IMR-90 (cell line): Measurements from ENCODE around the gene COL9A2. TPM values are rescaled to one million over a fixed set of nuclear protein-coding genes. Genes with fewer than 3 reads are reported as not detected.

Experiments used
- ATAC-seq: fragments of 200-7000 bp; cut with Tn5 transposase; 2 replicates; pipeline ENCODE4 v1.9.1; 2020; ENCODE audit warnings: low read depth, mild to moderate bottlenecking, moderate library complexity
- BruUV-seq: library from RNA; stranded (reverse); fragments of 400-500 nt; replicated peaks from 2 replicates; lab custom pipeline; 2021; lab: Mats Ljungman, UMichigan
- CTCF ChIA-PET: fragments of 300-600 bp; formaldehyde crosslinking; extraction: SDS; loops from one replicate; lab custom pipeline; 2021; ENCODE audit warnings: antibody characterized with exemption; lab: Yijun Ruan, JAX
- POLR2A ChIA-PET: fragments of 300-600 bp; sonication (Branson Sonifier 250); formaldehyde crosslinking; loops from one replicate; lab custom pipeline; 2022; ENCODE audit warnings: antibody characterized with exemption; ENCODE audit not compliant: unreplicated experiment; lab: Charles Lee
- DNase-seq: peaks from one replicate; pipeline ENCODE4 v3.0.0; 2013
- H2AFZ ChIP-seq: replicated peaks from 2 replicates; pipeline ENCODE3; 2013; ENCODE audit warnings: low read length, mild to moderate bottlenecking; ENCODE audit not compliant: poor library complexity
- H2AK5ac ChIP-seq: 2 replicates; pipeline ENCODE4 v1.6.1; 2013; ENCODE audit warnings: low read depth, low read length, inconsistent platforms
- H2AK9ac ChIP-seq: replicated peaks from 2 replicates; pipeline ENCODE3; 2013; ENCODE audit warnings: mild to moderate bottlenecking, low read depth, low read length, moderate library complexity; ENCODE audit not compliant: poor library complexity
- H2BK120ac ChIP-seq: 2 replicates; pipeline ENCODE4 v1.6.1; 2013; ENCODE audit warnings: low read depth, low read length, inconsistent platforms
- H2BK15ac ChIP-seq: 3 replicates; pipeline ENCODE4 v1.6.1; 2013; ENCODE audit warnings: low read depth, low read length, inconsistent platforms
- H2BK20ac ChIP-seq: 2 replicates; pipeline ENCODE4 v1.6.1; 2013; ENCODE audit warnings: low read depth, mild to moderate bottlenecking, inconsistent platforms, low read length, moderate library complexity
- H2BK5ac ChIP-seq: 2 replicates; pipeline ENCODE4 v1.6.1; 2013; ENCODE audit warnings: mild to moderate bottlenecking, low read depth, low read length, inconsistent platforms; ENCODE audit not compliant: poor library complexity, severe bottlenecking
- H3K14ac ChIP-seq: replicated peaks from 2 replicates; pipeline ENCODE4 v1.6.1; 2013; ENCODE audit warnings: low read depth, low read length, inconsistent platforms
- H3K18ac ChIP-seq: 2 replicates; pipeline ENCODE4 v1.6.1; 2013; ENCODE audit warnings: low read depth, low read length, control low read depth
- H3K23ac ChIP-seq: 2 replicates; pipeline ENCODE4 v1.6.1; 2013; ENCODE audit warnings: low read depth, low read length, inconsistent platforms
- H3K27ac ChIP-seq: 2 replicates; pipeline ENCODE4 v1.5.1; 2013; ENCODE audit warnings: mild to moderate bottlenecking, control low read depth, low read length; ENCODE audit not compliant: insufficient read depth
- H3K27me3 ChIP-seq: 2 replicates; pipeline ENCODE4 v1.6.1; 2013; ENCODE audit warnings: low read length; ENCODE audit not compliant: control insufficient read depth, insufficient read depth
- H3K36me3 ChIP-seq: 2 replicates; pipeline ENCODE4 v1.6.1; 2013; ENCODE audit warnings: low read length, mixed read lengths; ENCODE audit not compliant: control insufficient read depth, insufficient read depth
- H3K4ac ChIP-seq: 2 replicates; pipeline ENCODE4 v1.6.1; 2013; ENCODE audit warnings: low read depth, low read length, inconsistent platforms
- H3K4me1 ChIP-seq: 2 replicates; pipeline ENCODE4 v1.6.1; 2013; ENCODE audit warnings: low read length, mixed read lengths; ENCODE audit not compliant: control insufficient read depth, insufficient read depth
- H3K4me2 ChIP-seq: 2 replicates; pipeline ENCODE4 v1.6.1; 2013; ENCODE audit warnings: low read depth, mild to moderate bottlenecking, control low read depth, low read length, moderate library complexity
- H3K4me3 ChIP-seq: 2 replicates; pipeline ENCODE4 v1.5.1; 2013; ENCODE audit warnings: low read depth, mild to moderate bottlenecking, control low read depth, low read length, moderate library complexity; ENCODE audit not compliant: insufficient read depth
- H3K56ac ChIP-seq: 2 replicates; pipeline ENCODE4 v1.6.1; 2013; ENCODE audit warnings: low read length, inconsistent platforms; ENCODE audit not compliant: insufficient read depth; ENCODE audit errors: extremely low read depth
- H3K79me1 ChIP-seq, 2 experiments: 2 replicates each; pipeline ENCODE4 v1.6.1; 2013; ENCODE audit warnings: low read length in 2 of 2, inconsistent platforms in 1 of 2, low read depth in 1 of 2
- H3K9ac ChIP-seq: 2 replicates; pipeline ENCODE4 v1.6.1; 2013; ENCODE audit warnings: low read depth, low read length, control low read depth
- H3K9me1 ChIP-seq: 2 replicates; pipeline ENCODE4 v1.6.1; 2013; ENCODE audit warnings: low read length, inconsistent platforms; ENCODE audit not compliant: insufficient read depth
- H3K9me3 ChIP-seq: 2 replicates; pipeline ENCODE4 v1.6.1; 2013; ENCODE audit warnings: low read length; ENCODE audit not compliant: control insufficient read depth, insufficient read depth
- H4K20me1 ChIP-seq: 2 replicates; pipeline ENCODE4 v1.6.1; 2013; ENCODE audit warnings: low read length, inconsistent platforms; ENCODE audit not compliant: insufficient read depth
- H4K5ac ChIP-seq: 2 replicates; pipeline ENCODE4 v1.6.1; 2013; ENCODE audit warnings: mild to moderate bottlenecking, low read depth, low read length, control low read depth
- H4K8ac ChIP-seq, 2 experiments: 2 replicates each; pipeline ENCODE4 v1.6.1; 2013; ENCODE audit warnings: low read depth in 2 of 2, low read length in 2 of 2, control low read depth in 1 of 2, inconsistent platforms in 1 of 2
- H4K91ac ChIP-seq: 2 replicates; pipeline ENCODE4 v1.6.1; 2013; ENCODE audit warnings: low read depth, low read length, inconsistent platforms; ENCODE audit not compliant: insufficient read depth
- CEBPB ChIP-seq: IDR thresholded peaks from 2 replicates; pipeline ENCODE4 v1.6.1; 2012; ENCODE audit warnings: low read depth, low read length, improper control_type of control experiment
- CHD1 ChIP-seq: IDR thresholded peaks from 2 replicates; pipeline ENCODE4 v1.6.1; 2012; ENCODE audit warnings: low read depth, low read length, improper control_type of control experiment
- FOS ChIP-seq: fragments of 150-350 bp; IDR thresholded peaks from 2 replicates; pipeline ENCODE4 v1.6.1; 2016; ENCODE audit warnings: low read depth, low read length
- MAZ ChIP-seq: IDR thresholded peaks from 2 replicates; pipeline ENCODE4 v1.6.1; 2012; ENCODE audit warnings: low read depth, mild to moderate bottlenecking, low read length, improper control_type of control experiment, moderate library complexity, borderline replicate concordance
- MXI1 ChIP-seq: IDR thresholded peaks from 2 replicates; pipeline ENCODE4 v1.6.1; 2012; ENCODE audit warnings: low read depth, mild to moderate bottlenecking, low read length, moderate library complexity, borderline replicate concordance
- POLR2A ChIP-seq: IDR thresholded peaks from 2 replicates; pipeline ENCODE4 v1.6.1; 2012; ENCODE audit warnings: mild to moderate bottlenecking, low read depth, low read length
- WGBS, 2 experiments: methylation state at CpG; one replicate each; pipeline versions ENCODE4 v1.1.5 to v1.1.7; 2013; ENCODE audit warnings: missing lambda C conversion rate in 2 of 2; ENCODE audit not compliant: insufficient read length in 1 of 2; ENCODE audit errors: extremely low coverage in 2 of 2; 5-methylcytosine and 5-hydroxymethylcytosine counted together
- dilution Hi-C: fragments of 300-500 bp; cut with HindIII; formaldehyde crosslinking; loops from one replicate; pipeline ENCODE4 v1.14.3; 2018; ENCODE audit warnings: low sequenced_read_pairs; ENCODE audit not compliant: unreplicated experiment
- in situ Hi-C: fragments of 300-500 bp; cut with MboI; formaldehyde crosslinking; loops from 3 replicates; pipeline ENCODE4 v1.14.3; 2019; ENCODE audit warnings: low sequenced_read_pairs, inconsistent platforms, mixed read lengths
- intact Hi-C: fragments of 100-400 bp; cut with micrococcal nuclease; formaldehyde crosslinking; loops from 2 replicates; pipeline ENCODE4 v1.10.0; 2022
- polyA plus RNA-seq, 3 experiments: library from polyadenylated mRNA; depleted of rRNA; stranded (reverse); fragments of >200 nt; gene quantifications; 2 replicates each; pipeline ENCODE4 v1.2.3, GENCODE V29; 2012; ENCODE audit warnings: low replicate concordance in 1 of 3
- total RNA-seq: library from RNA; depleted of rRNA; stranded (reverse); fragments of >200 nt; gene quantifications from 2 replicates; pipeline ENCODE4 v1.2.3, GENCODE V29; 2012

COL9A2 gene
- total and polyA plus RNA-seq, 2 of the 4 experiments (the other 2 are of a cell fraction) = 0.90 to 1.6 TPM

DNA sequence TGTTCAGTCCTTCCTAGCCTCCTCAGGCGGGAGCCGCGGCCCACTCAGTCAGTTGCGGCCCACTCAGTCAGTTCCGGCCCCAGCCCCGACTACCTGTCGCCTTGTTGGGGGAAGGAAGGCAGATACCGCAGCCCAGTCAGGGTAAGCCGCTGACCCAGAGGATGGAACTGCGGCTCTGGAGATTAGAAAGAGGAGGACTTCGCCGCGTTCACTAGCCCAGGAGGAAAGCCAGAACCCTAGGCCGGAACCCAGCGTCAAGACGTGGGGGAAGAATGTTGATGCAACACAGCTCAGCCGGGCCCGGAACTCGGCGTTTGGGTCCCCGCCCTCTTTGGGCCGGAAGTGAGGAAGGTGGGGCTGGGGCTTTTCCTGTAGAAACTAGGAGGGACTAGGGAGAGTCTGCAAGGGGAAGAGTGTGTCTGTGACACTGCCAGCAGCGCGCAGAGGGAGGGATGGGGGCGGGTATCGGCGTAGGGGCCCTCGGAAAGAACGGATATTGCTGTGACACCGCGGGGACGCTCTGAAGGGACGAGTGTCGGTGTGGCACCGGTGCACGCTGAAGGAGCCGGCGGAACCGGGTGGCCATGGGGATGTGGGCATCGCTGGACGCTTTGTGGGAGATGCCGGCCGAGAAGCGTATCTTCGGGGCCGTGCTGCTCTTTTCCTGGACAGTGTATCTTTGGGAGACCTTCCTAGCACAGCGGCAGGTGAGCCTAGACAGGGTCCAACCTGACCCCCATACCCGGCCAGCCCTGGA, 59.2 kb downstream of the COL9A2 start, which contains the start of gene ZMPSTE24:
Gene ZMPSTE24, plus strand, starts transcription at position 549 of the 757 bp plus-strand sequence. Its CDS starts 36 bp downstream, at position 585.
- no peaks in the 10 kb centered on the region for H3K27me3 ChIP-seq
- dilution Hi-C loops (no loop called here), in situ Hi-C loops (no loop called here), intact Hi-C loops (loop anchor here (1.0 to 10.0 kb wide), 4 partner anchors 17 to 179 kb away; partner anchors contain the start of gene RLF)
- H3K4me3 ChIP-seq = peak within 1 kb of the TSS; percentile 81
- ChIA-PET POLR2A (interaction anchor here (0.6 kb wide), 1 partner anchor 80 kb away, joined by 3 read pairs; no protein-coding TSS in a partner anchor), CTCF (interaction anchor here (0.8 kb wide), 1 partner anchor 16 kb away, joined by 3 read pairs; no protein-coding TSS in a partner anchor)
- peak within 1 kb of the TSS; percentile 97 for H4K5ac ChIP-seq
- peak within 1 kb of the TSS; percentile 86 for H4K91ac ChIP-seq
- DNase-seq (peak; percentile 98), ATAC-seq (peak; percentile 99)
- peak within 1 kb of the TSS; percentile 66 for H3K18ac ChIP-seq
- peak within 1 kb of the TSS; percentile 62 for H2BK120ac ChIP-seq
- H4K8ac ChIP-seq = peak within 1 kb of the TSS; percentile 99
- H3K36me3 ChIP-seq = peaks cover 11% of the 10 kb centered on the region
- H3K4ac ChIP-seq = peak within 1 kb of the TSS; percentile 96
- peak within 1 kb of the TSS; percentile 99 for H3K14ac ChIP-seq
- peaks cover 5% of the 10 kb centered on the region; the same call in 1 of the 2 replicates for H3K9me1 ChIP-seq
- peak within 1 kb of the TSS; percentile 93 for H3K4me2 ChIP-seq
- H2BK15ac ChIP-seq = peak within 1 kb of the TSS; percentile 35; the same call in 1 of the 3 replicates
- peak within 1 kb of the TSS; percentile 98 for H3K56ac ChIP-seq
- no peak within 1 kb of the TSS for H2BK20ac ChIP-seq
- peaks cover 2% of the 10 kb centered on the region; the same call in 1 of the 2 replicates for H3K4me1 ChIP-seq
- H2AFZ ChIP-seq = peak within 1 kb of the TSS; percentile 98
- H4K20me1 ChIP-seq = no peaks in the 10 kb centered on the region; the same call in 1 of the 2 replicates
- H3K9me3 ChIP-seq = no peaks in the 10 kb centered on the region
- H2AK9ac ChIP-seq = peak within 1 kb of the TSS; percentile 96
- H2AK5ac ChIP-seq = peak within 1 kb of the TSS; percentile 80
- peak within 1 kb of the TSS; percentile 89 for H3K27ac ChIP-seq
- peaks cover 35 to 53% of the 10 kb centered on the region in 2 experiments for H3K79me1 ChIP-seq
- H3K23ac ChIP-seq = peak within 1 kb of the TSS; percentile 100
- 2% methylated on average over 21 of the region's 48 CpGs; no CpG with 5 or more reads in 1 of the 2 experiments for WGBS, 2 experiments
- peak within 1 kb of the TSS; percentile 77 for H2BK5ac ChIP-seq
- BruUV-seq = no TSS peak
- H3K9ac ChIP-seq = peak within 1 kb of the TSS; percentile 96
- peak; percentile 24; the same call in 1 of the 2 replicates for TF ChIP-seq CEBPB
- peak; percentile 82 for TF ChIP-seq MXI1
- TF ChIP-seq CHD1 = no peak
- TF ChIP-seq FOS = 0 out of 2 replicates have a peak, but pooled peaks have one; percentile 3
- peak; percentile 94 for TF ChIP-seq MAZ
- TF ChIP-seq POLR2A = peak; percentile 88; the same call in 1 of the 2 replicates
